ENCODE results near the gene WDR7. TPM values are rescaled to one million over a fixed set of nuclear protein-coding genes. Genes with fewer than 3 reads are reported as not detected.

WDR7 gene
- total and polyA plus RNA-seq, 12 donors, result 3.1 to 32.6 (median 28.0) TPM

DNA sequence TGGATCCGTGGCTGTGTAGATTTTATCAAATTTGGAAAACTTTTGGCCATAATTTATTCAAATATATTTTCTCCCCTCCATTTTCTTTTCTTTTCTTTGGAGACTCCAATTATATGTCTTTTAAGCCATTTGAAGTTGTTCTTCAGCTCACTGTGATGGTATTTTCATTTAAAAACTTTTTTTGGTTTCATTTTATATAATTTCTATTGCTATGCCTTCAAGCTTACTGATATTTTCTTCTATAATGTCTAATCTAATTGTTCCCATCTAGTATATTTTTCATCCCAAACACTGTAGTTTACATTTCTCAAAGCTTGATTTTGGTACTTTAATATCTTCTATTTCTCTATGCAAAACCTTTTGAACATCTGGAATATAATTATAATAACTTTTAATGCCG is 72.5 kb downstream of the WDR7 start:
- peaks cover 0 to 13% (median 0%) of the 10 kb centered on the region in 11 donors for H3K9me3 ChIP-seq
- ATAC-seq, result no peak
- H3K4me1 ChIP-seq, result no peaks in the 10 kb centered on the region
- H3K36me3 ChIP-seq, result peaks cover 0 to 63% (median 2%) of the 10 kb centered on the region in 9 donors
- DNase-seq, result no peak
- H3K27me3 ChIP-seq, result no peaks in the 10 kb centered on the region
- TF ChIP-seq, protein P1, sequence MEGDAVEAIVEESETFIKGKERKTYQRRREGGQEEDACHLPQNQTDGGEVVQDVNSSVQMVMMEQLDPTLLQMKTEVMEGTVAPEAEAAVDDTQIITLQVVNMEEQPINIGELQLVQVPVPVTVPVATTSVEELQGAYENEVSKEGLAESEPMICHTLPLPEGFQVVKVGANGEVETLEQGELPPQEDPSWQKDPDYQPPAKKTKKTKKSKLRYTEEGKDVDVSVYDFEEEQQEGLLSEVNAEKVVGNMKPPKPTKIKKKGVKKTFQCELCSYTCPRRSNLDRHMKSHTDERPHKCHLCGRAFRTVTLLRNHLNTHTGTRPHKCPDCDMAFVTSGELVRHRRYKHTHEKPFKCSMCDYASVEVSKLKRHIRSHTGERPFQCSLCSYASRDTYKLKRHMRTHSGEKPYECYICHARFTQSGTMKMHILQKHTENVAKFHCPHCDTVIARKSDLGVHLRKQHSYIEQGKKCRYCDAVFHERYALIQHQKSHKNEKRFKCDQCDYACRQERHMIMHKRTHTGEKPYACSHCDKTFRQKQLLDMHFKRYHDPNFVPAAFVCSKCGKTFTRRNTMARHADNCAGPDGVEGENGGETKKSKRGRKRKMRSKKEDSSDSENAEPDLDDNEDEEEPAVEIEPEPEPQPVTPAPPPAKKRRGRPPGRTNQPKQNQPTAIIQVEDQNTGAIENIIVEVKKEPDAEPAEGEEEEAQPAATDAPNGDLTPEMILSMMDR (IDR thresholded peaks at IDR 0.05), result no peak
- intact Hi-C loops (cut with DNase I), result no loop called here
- WGBS, 2 donors, result 96 to 97% methylated on average over 2 of the region's 2 CpGs
- no peak overlapping the region for H3K27ac ChIP-seq
- no peak overlapping the region for H3K4me3 ChIP-seq

DNA sequence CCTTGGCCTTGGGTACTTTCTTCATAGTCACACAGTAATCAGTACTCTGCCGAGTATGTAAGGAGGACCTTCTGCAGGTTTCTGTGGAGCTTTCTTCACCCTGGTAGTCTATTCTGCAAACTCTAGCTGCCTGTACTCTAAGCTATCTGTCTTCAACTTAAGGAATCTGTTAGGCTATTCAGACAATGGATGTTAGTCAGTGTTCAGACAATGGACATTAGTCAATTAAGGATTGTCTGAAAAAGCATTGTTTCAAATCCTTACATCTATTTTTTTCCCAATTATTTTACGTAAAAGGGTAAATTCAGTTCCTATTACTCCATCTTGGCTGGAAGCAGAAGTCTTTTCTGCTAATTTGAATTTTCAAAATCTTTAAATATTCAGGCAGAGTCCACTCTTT is 75.7 kb downstream of the WDR7 start:
- peaks cover 0 to 13% (median 0%) of the 10 kb centered on the region in 11 donors for H3K9me3 ChIP-seq

DNA sequence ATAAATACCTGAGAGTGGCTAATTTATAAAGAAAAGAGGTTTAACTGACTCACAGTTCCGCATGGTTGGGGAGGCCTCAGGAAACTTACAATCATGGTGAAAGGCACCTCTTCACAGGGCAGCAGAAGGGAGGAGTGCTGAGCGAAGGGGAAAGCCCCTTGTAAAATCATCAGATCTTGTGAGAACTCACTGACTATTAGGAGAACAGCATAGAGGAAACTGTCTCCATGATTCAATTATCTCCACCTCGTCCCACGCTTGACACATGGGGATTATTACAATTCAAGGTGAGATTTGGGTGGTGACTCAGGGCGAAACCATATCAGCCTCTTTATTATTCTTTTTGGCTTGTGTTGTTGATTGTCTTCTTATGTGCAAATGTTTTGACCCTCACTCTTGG is 76.2 kb downstream of the WDR7 start:
- TF ChIP-seq, protein P1 (IDR thresholded peaks at IDR 0.05), result no peak
- 80 to 95% methylated on average over 5 of the region's 5 CpGs for WGBS, 2 donors
- Histone ChIP-seq H3K27me3 (no peaks in the 10 kb centered on the region), H3K4me3 (no peak overlapping the region), H3K36me3 (peaks cover 0 to 58% (median 2%) of the 10 kb centered on the region in 9 donors), H3K4me1 (no peaks in the 10 kb centered on the region), H3K27ac (no peak overlapping the region), H3K9me3 (peaks cover 0 to 13% (median 0%) of the 10 kb centered on the region in 11 donors)
- no peak for DNase-seq
- intact Hi-C loops (cut with DNase I), result no loop called here
- ATAC-seq, result no peak

More for the DNA sequence above, 75.7 kb downstream of the WDR7 start:
- intact Hi-C loops (cut with DNase I), result no loop called here
- Histone ChIP-seq H3K27me3 (no peaks in the 10 kb centered on the region), H3K4me3 (no peak overlapping the region), H3K27ac (no peak overlapping the region), H3K4me1 (no peaks in the 10 kb centered on the region), H3K36me3 (peaks cover 0 to 58% (median 0%) of the 10 kb centered on the region in 9 donors)
- TF ChIP-seq, protein P1 (IDR thresholded peaks at IDR 0.05), result no peak
- 85 to 94% methylated on average over 2 of the region's 2 CpGs for WGBS, 2 donors
- DNase-seq, result no peak
- no peak for ATAC-seq

DNA sequence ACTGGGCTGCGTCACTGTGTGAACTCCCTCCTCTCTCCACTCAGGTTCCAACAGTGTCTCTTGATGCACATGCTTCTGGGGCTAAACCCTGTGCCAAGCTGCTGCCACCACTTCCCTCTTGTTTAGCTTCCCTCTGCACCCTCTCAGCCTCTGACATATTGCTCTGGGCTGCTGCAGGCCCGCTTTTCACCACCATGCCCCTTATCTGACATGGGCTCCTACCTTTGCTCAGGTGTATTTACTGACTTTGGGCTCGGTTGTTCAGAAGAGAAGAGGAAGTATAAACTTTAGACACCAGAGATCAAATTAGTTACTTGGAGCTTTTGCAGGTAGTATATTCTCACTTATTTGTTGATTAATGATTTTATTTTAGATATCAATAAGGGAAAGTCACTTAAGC is 77.6 kb downstream of the WDR7 start:
- 94 to 96% methylated on average over 3 of the region's 3 CpGs for WGBS, 2 donors
- Histone ChIP-seq H3K27ac (no peak overlapping the region), H3K9me3 (peaks cover 0 to 4% (median 0%) of the 10 kb centered on the region in 11 donors), H3K4me1 (no peaks in the 10 kb centered on the region), H3K27me3 (no peaks in the 10 kb centered on the region), H3K4me3 (no peak overlapping the region), H3K36me3 (peaks cover 0 to 58% (median 5%) of the 10 kb centered on the region in 9 donors)
- no peak for DNase-seq
- intact Hi-C loops (cut with DNase I), result no loop called here
- ATAC-seq, result no peak
- TF ChIP-seq, protein P1 (IDR thresholded peaks at IDR 0.05), result no peak
